K562 (cell line): ENCODE data around the gene ST6GAL1. TPM values are rescaled to one million over a fixed set of nuclear protein-coding genes. Genes with fewer than 3 reads are reported as not detected.

Experiments used
- AFF4 ChIP-seq: sonication (generic); formaldehyde crosslinking; IDR thresholded peaks from 2 replicates; pipeline ENCODE4 v1.8.0; 2023; ENCODE audit warnings: mild to moderate bottlenecking, missing genetic modification reagents
- CREB3 ChIP-seq: fragments of 450-650 bp; conservative IDR thresholded peaks from 2 replicates; pipeline ENCODE4 v1.6.1; 2016; ENCODE audit warnings: missing genetic modification characterization, low read depth, mild to moderate bottlenecking, missing compliant biosample characterization, moderate library complexity
- MBD1 ChIP-seq: fragments of 250-450 bp; sonication (Bioruptor Pico); IDR thresholded peaks from 2 replicates; pipeline ENCODE4 v1.8.0; 2022; ENCODE audit warnings: inconsistent platforms
- NRF1 ChIP-seq, 2 experiments: fragments of 450-650 bp; IDR thresholded peaks in 1 of 2; conservative IDR thresholded peaks in 1 of 2; 2 replicates each; pipeline ENCODE4 v1.6.1; 2014; ENCODE audit warnings: mild to moderate bottlenecking in 2 of 2
- POLR2AphosphoS2 ChIP-seq: IDR thresholded peaks from 2 replicates; pipeline ENCODE4 v1.6.1; 2012; ENCODE audit warnings: low read length, improper control_type of control experiment
- PRMT5 ChIP-seq: sonication (generic); formaldehyde crosslinking; IDR thresholded peaks from 2 replicates; pipeline ENCODE4 v1.5.0; 2020; ENCODE audit warnings: missing genetic modification reagents
- SMARCA4 ChIP-seq: fragments of 450-650 bp; IDR thresholded peaks from 2 replicates; pipeline ENCODE4 v1.6.1; 2016
- STAG1 ChIP-seq: sonication (generic); formaldehyde crosslinking; IDR thresholded peaks from 2 replicates; pipeline ENCODE4 v1.5.0; 2020; ENCODE audit warnings: missing genetic modification reagents, borderline replicate concordance
- VEZF1 ChIP-seq: fragments of 200-800 bp; sonication (Bioruptor generic); IDR thresholded peaks from 2 replicates; pipeline ENCODE4 v1.6.1; 2017; ENCODE audit warnings: missing genetic modification characterization, missing compliant biosample characterization
- XRCC5 ChIP-seq: fragments of 200-400 bp; formaldehyde crosslinking; IDR thresholded peaks from 2 replicates; pipeline ENCODE4 v1.6.1; 2017; ENCODE audit warnings: low read depth, mild to moderate bottlenecking, low read length
- ZC3H8 ChIP-seq: fragments of 450-650 bp; IDR thresholded peaks from 2 replicates; pipeline ENCODE4 v1.6.1; 2017
- ZNF274 ChIP-seq: IDR thresholded peaks from 2 replicates; pipeline ENCODE4 v1.6.1; 2011; ENCODE audit warnings: low read depth, mild to moderate bottlenecking, low read length, moderate library complexity, borderline replicate concordance
- ZNF57 ChIP-seq: fragments of 450-650 bp; formaldehyde crosslinking; IDR thresholded peaks from 2 replicates; pipeline ENCODE4 v1.4.0; 2020; ENCODE audit warnings: mild to moderate bottlenecking, moderate library complexity
- polyA plus RNA-seq, 8 experiments: library from polyadenylated mRNA; depleted of rRNA in 4 of 8; stranded (reverse) in 5 of 8; unstranded in 3 of 8; fragments of >200 nt; fragmentation: Nextera tagmentation in 2 of 8; fragmentation: Illumina TruSeq in 1 of 8; extraction: Ambion mirVana in 2 of 8; extraction: Trizol in 1 of 8; gene quantifications; 2 replicates each; pipeline versions ENCODE4 v1.2.1 to v1.2.3, GENCODE V29; 2011 to 2014; ENCODE audit warnings: inconsistent platforms in 1 of 8, missing spikeins in 1 of 8
- total RNA-seq, 7 experiments: library from RNA; depleted of rRNA in 6 of 7; stranded (reverse); fragments of >200 nt in 6 of 7; fragmentation: Illumina TruSeq in 2 of 7; extraction: Trizol in 2 of 7; gene quantifications; 2 replicates each; pipeline versions ENCODE4 v1.2.1 to v1.2.3, GENCODE V29; 2011 to 2021; ENCODE audit warnings: low replicate concordance in 1 of 7
- TF ChIP-seq, protein P1 (sequence below): sonication (generic); formaldehyde crosslinking; IDR thresholded peaks from 2 replicates; pipeline ENCODE4 v1.8.0; 2022; ENCODE audit warnings: mild to moderate bottlenecking, missing genetic modification reagents

ST6GAL1 gene
- total and polyA plus RNA-seq, 9 of the 15 experiments (the other 6 are each of a cell fraction or from before 2014, with no cell fraction given), result 31.9 to 145 (median 71.0) TPM

DNA sequence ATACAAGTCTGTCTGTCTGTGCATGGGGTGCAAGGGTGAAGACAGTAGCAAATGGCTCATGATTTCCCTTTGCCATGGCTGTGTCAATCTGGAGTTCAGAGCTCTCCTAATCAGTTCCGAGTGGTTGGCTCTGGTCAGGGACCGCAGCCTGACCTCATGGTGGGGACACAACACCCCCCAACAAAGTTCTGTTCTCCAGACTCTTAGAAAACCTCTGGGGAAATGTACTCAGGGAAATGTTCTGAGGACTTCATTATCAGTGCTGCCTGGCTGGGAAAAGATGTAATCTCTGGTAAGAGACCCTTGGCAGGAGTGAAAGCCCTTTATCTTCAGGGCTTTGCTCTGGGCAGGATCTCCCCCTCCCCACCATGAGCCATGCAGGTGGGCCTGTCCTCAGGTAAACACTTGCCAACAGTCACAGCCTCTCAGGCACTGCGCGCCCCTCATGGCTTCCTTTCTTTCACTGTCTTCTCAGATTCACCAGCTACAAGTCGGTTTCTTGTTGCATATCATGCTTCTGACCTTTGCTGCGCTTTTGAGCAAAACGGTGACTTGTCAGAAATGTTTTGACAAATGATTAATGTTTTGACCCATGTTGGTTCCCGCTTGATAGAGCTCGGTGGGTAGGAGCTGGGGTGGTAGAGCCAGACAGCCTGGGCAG lies 95.5 kb downstream of the ST6GAL1 start (continued):
- TF ChIP-seq, protein P1, sequence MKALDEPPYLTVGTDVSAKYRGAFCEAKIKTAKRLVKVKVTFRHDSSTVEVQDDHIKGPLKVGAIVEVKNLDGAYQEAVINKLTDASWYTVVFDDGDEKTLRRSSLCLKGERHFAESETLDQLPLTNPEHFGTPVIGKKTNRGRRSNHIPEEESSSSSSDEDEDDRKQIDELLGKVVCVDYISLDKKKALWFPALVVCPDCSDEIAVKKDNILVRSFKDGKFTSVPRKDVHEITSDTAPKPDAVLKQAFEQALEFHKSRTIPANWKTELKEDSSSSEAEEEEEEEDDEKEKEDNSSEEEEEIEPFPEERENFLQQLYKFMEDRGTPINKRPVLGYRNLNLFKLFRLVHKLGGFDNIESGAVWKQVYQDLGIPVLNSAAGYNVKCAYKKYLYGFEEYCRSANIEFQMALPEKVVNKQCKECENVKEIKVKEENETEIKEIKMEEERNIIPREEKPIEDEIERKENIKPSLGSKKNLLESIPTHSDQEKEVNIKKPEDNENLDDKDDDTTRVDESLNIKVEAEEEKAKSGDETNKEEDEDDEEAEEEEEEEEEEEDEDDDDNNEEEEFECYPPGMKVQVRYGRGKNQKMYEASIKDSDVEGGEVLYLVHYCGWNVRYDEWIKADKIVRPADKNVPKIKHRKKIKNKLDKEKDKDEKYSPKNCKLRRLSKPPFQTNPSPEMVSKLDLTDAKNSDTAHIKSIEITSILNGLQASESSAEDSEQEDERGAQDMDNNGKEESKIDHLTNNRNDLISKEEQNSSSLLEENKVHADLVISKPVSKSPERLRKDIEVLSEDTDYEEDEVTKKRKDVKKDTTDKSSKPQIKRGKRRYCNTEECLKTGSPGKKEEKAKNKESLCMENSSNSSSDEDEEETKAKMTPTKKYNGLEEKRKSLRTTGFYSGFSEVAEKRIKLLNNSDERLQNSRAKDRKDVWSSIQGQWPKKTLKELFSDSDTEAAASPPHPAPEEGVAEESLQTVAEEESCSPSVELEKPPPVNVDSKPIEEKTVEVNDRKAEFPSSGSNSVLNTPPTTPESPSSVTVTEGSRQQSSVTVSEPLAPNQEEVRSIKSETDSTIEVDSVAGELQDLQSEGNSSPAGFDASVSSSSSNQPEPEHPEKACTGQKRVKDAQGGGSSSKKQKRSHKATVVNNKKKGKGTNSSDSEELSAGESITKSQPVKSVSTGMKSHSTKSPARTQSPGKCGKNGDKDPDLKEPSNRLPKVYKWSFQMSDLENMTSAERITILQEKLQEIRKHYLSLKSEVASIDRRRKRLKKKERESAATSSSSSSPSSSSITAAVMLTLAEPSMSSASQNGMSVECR (CRISPR knock-in tag), result no peak
- no peak for TF ChIP-seq AFF4 (CRISPR knock-in tag)
- no peak for TF ChIP-seq MBD1 (CRISPR knock-in tag)
- TF ChIP-seq POLR2AphosphoS2, result no peak
- no peak for TF ChIP-seq ZNF274
- TF ChIP-seq STAG1 (CRISPR knock-in tag), result no peak
- 0 out of 2 replicates have a peak, but pooled peaks have one; percentile 19 for TF ChIP-seq CREB3 (tag)
- TF ChIP-seq PRMT5 (CRISPR knock-in tag), result no peak
- TF ChIP-seq VEZF1 (CRISPR knock-in tag), result no peak; the same call in 1 of the 2 replicates
- peak; percentile 29; the same call in 1 of the 2 replicates for TF ChIP-seq SMARCA4
- TF ChIP-seq XRCC5, result no peak
- TF ChIP-seq ZC3H8, result no peak
- no peak for TF ChIP-seq NRF1 (conservative IDR thresholded peaks at IDR 0.05 in 1 of 2, IDR thresholded peaks at IDR 0.05 in 1 of 2)
- no peak for TF ChIP-seq ZNF57 (CRISPR knock-in tag)
